ENCODE measurements around the gene PLEKHM3. TPM values are rescaled to one million over a fixed set of nuclear protein-coding genes. Genes with fewer than 3 reads are reported as not detected.

PLEKHM3 gene
- total RNA-seq, 1 donor from 2014 or later = 9.1 TPM

GRCh38 chr2:207848545-207848928, 176.8 kb downstream of the PLEKHM3 start:
- H3K9me3 Mint-ChIP-seq (ENCODE audit: low read depth) = no peaks in the 10 kb centered on the region
- no peak overlapping the region for H3K4me3 Mint-ChIP-seq (ENCODE audit: unreplicated experiment)
- DNase-seq (ENCODE audit: low spot score) = no peak
- H3K27me3 Mint-ChIP-seq (ENCODE audit: low read depth) = no peaks in the 10 kb centered on the region
- TF ChIP-seq, protein P1, sequence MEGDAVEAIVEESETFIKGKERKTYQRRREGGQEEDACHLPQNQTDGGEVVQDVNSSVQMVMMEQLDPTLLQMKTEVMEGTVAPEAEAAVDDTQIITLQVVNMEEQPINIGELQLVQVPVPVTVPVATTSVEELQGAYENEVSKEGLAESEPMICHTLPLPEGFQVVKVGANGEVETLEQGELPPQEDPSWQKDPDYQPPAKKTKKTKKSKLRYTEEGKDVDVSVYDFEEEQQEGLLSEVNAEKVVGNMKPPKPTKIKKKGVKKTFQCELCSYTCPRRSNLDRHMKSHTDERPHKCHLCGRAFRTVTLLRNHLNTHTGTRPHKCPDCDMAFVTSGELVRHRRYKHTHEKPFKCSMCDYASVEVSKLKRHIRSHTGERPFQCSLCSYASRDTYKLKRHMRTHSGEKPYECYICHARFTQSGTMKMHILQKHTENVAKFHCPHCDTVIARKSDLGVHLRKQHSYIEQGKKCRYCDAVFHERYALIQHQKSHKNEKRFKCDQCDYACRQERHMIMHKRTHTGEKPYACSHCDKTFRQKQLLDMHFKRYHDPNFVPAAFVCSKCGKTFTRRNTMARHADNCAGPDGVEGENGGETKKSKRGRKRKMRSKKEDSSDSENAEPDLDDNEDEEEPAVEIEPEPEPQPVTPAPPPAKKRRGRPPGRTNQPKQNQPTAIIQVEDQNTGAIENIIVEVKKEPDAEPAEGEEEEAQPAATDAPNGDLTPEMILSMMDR (IDR thresholded peaks at IDR 0.05) = no peak
- H3K27ac Mint-ChIP-seq (ENCODE audit: unreplicated experiment) = no peak overlapping the region
- H3K4me1 Mint-ChIP-seq (ENCODE audit: low read depth) = peaks cover 14% of the 10 kb centered on the region
- no peaks in the 10 kb centered on the region for H3K36me3 Mint-ChIP-seq (ENCODE audit: low read depth)

DNA sequence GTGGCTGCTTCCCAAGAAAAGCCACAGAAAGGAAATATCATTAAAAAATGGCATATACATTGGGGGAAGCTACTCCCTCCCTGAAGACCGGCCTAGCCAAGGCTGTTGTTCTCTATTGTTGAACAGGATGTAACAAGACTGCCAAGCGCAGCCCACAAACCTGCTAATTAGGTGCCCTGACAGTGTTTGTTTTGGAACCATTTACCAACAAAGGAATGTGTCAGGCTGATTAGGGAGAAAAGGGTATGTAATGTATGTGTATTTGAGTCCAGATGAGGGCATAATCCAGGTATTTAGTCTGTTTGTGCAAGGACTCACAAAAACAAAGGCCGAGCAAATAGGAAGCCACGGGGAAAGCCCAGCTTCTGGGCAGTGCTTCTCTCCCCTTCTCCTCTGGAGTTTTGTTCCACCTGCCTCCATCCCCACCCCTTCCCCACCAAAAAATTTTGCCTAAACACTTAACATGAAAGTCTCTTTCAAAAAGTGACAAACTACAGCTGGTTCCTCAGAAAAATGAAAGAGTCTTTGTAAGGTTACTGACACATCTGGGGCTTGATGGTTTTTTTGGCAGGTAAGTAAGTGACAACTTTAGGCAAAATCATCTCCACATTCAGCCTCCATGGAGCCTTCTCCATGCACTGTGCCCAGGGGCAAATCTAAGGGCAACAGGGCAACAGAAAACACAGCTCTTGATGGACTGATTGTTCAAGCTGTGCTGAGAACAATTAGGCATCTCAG, 177.4 kb downstream of the PLEKHM3 start:
- TF ChIP-seq, protein P1 (IDR thresholded peaks at IDR 0.05) = no peak
- H3K9me3 Mint-ChIP-seq (ENCODE audit: low read depth) = no peaks in the 10 kb centered on the region
- H3K36me3 Mint-ChIP-seq (ENCODE audit: low read depth) = no peaks in the 10 kb centered on the region
- H3K27ac Mint-ChIP-seq (ENCODE audit: unreplicated experiment) = peak overlapping the region; percentile 70
- peaks cover 14% of the 10 kb centered on the region for H3K4me1 Mint-ChIP-seq (ENCODE audit: low read depth)
- H3K27me3 Mint-ChIP-seq (ENCODE audit: low read depth) = no peaks in the 10 kb centered on the region
- H3K4me3 Mint-ChIP-seq (ENCODE audit: unreplicated experiment) = no peak overlapping the region
- no peak for DNase-seq (ENCODE audit: low spot score)

DNA sequence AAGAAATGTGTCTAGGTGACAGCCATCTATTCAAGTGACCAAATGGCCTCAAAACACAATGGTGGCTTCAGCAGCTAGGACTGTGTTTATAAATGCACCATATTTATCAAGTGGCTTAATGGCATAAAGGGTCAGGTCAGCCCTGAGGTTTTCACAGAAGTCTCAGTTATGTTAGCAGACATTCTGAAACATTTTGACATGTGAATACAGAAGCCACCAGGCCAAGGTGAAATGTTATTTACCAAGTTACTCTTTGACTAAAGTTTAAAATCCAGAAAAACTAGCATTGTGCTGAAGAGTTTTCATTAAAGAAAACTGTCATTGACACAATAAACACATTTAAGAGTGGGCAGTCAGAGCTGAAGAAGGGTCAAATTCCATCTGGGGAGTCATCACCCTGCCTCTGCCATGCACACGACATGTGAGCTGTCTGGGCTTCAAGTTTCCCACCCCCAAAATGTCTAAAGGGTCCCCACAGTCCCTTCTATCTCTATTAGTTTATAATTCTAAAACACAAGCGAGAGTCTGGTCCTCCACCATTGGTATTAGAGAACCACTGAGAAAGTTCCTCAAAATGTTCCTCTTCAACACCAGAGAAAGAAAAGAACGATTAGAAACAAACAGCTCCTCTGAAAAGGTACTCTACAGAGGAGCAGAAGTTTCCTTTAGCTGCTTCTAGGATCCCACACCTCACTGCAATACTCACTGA, 178.1 kb downstream of the PLEKHM3 start:
- peak overlapping the region; percentile 70 for H3K27ac Mint-ChIP-seq (ENCODE audit: unreplicated experiment)
- TF ChIP-seq, protein P1 (IDR thresholded peaks at IDR 0.05) = no peak
- H3K4me1 Mint-ChIP-seq (ENCODE audit: low read depth) = peaks cover 14% of the 10 kb centered on the region
- H3K4me3 Mint-ChIP-seq (ENCODE audit: unreplicated experiment) = no peak overlapping the region
- H3K36me3 Mint-ChIP-seq (ENCODE audit: low read depth) = no peaks in the 10 kb centered on the region
- DNase-seq (ENCODE audit: low spot score) = no peak
- no peaks in the 10 kb centered on the region for H3K27me3 Mint-ChIP-seq (ENCODE audit: low read depth)
- no peaks in the 10 kb centered on the region for H3K9me3 Mint-ChIP-seq (ENCODE audit: low read depth)

GRCh38 chr2:207845202-207845864, 180.0 kb downstream of the PLEKHM3 start:
- Mint-ChIP-seq H3K4me3 (ENCODE audit: unreplicated experiment) (no peak overlapping the region), H3K27ac (ENCODE audit: unreplicated experiment) (no peak overlapping the region)

DNA sequence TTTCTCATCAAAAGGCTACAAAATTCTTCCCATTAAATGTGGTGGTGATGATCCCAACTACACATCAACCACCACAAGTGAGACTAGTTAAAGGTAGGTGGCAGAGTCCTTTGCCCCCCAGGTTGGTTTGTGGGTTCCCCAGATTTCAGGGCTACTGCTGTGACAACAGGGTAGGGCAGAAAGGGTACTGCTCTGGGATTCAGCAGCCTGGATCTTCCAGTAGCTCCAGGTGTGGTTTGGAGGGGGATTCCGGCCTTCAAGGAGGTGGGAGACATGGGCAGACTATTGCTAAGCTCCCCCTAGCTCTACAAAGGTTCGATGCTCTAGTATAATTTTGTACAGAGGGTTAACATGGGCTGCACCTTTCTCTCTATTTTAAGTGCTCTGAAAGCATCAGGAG, 180.7 kb downstream of the PLEKHM3 start:
- H3K4me1 Mint-ChIP-seq (ENCODE audit: low read depth) = peaks cover 14% of the 10 kb centered on the region
- H3K27me3 Mint-ChIP-seq (ENCODE audit: low read depth) = no peaks in the 10 kb centered on the region
- H3K27ac Mint-ChIP-seq (ENCODE audit: unreplicated experiment) = no peak overlapping the region
- no peaks in the 10 kb centered on the region for H3K36me3 Mint-ChIP-seq (ENCODE audit: low read depth)
- TF ChIP-seq, protein P1 (IDR thresholded peaks at IDR 0.05) = no peak
- no peak overlapping the region for H3K4me3 Mint-ChIP-seq (ENCODE audit: unreplicated experiment)
- no peaks in the 10 kb centered on the region for H3K9me3 Mint-ChIP-seq (ENCODE audit: low read depth)
- no peak for DNase-seq (ENCODE audit: low spot score)

More at GRCh38 chr2:207845202-207845864, 180.0 kb downstream of the PLEKHM3 start:
- H3K4me1 Mint-ChIP-seq (ENCODE audit: low read depth) = peaks cover 14% of the 10 kb centered on the region
- no peaks in the 10 kb centered on the region for H3K36me3 Mint-ChIP-seq (ENCODE audit: low read depth)
- TF ChIP-seq, protein P1 (IDR thresholded peaks at IDR 0.05) = no peak
- no peaks in the 10 kb centered on the region for H3K9me3 Mint-ChIP-seq (ENCODE audit: low read depth)
- DNase-seq (ENCODE audit: low spot score) = no peak
- H3K27me3 Mint-ChIP-seq (ENCODE audit: low read depth) = no peaks in the 10 kb centered on the region

All from chondrocyte (in vitro differentiated cells).